ENCODE measurements around the gene SNAI3.

SNAI3 gene

DNA sequence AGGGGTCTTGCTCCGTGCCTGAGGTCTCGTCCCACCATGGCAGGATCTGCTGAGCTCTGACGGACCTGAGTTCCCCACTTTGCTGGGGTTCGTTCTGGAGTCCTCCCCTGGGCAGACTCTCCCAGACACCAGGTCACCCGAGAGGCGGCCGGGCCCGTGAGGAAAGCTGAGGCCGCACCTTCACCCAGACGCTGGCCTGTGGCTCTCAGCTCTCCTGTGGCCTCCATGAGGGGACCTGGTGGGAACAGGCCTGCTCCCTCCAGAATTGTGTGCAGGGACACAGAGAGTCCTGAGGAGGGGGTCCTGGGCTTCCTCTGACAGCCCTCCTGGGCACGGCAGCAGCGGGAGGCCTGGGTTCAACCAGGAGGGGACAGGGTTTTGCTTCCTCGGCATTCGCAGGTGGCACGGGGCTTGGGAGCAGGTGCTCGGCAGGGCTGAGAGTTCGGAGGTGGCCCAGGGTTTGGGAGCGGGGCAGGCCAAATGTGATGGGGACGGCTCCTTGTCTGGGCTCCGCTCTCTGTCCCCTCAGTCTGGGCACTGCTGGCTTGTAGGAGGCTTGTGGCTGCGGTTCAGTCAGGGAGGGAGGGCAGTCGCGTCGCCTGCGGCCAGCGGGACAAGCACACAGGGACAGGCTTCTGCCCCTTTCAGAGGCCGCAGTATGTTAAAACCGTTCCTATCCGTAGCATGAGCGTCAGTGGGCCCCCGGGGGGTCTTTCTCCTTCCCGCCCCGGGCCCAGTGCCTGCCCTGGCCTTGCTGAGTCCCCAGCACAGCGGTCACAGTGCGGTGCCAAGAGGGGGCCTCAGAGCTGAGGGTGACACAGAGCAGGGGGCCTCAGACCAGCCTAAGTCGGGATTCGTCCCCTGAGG lies 8.1 kb upstream of the SNAI3 start:
- Histone ChIP-seq H3K36me3 (ENCODE audit: control insufficient read depth, insufficient read depth, low read length) (peaks cover 27% of the 10 kb centered on the region), H3K9ac (ENCODE audit: low read depth, low read length) (no peak overlapping the region), H3K4me3 (ENCODE audit: low read depth, low read length) (no peak overlapping the region), H3K4me1 (ENCODE audit: control insufficient read depth, insufficient read depth, low read length) (no peaks in the 10 kb centered on the region), H3K9me3 (ENCODE audit: control insufficient read depth, insufficient read depth, low read length) (no peaks in the 10 kb centered on the region), H3K27me3 (ENCODE audit: control insufficient read depth, insufficient read depth, low read length) (no peaks in the 10 kb centered on the region), H3K27ac (ENCODE audit: low read depth, low read length) (no peak overlapping the region)

GRCh38 chr16:88693420-88694177 lies 7.3 kb upstream of the SNAI3 start:
- no peaks in the 10 kb centered on the region; the same call in 1 of the 2 replicates for H3K4me1 ChIP-seq (ENCODE audit: control insufficient read depth, insufficient read depth, low read length)
- H3K9me3 ChIP-seq (ENCODE audit: control insufficient read depth, insufficient read depth, low read length): no peaks in the 10 kb centered on the region
- no peak overlapping the region for H3K4me3 ChIP-seq (ENCODE audit: low read depth, low read length)
- H3K36me3 ChIP-seq (ENCODE audit: control insufficient read depth, insufficient read depth, low read length): peaks cover 19% of the 10 kb centered on the region
- H3K27ac ChIP-seq (ENCODE audit: low read depth, low read length): no peak overlapping the region
- H3K9ac ChIP-seq (ENCODE audit: low read depth, low read length): no peak overlapping the region
- H3K27me3 ChIP-seq (ENCODE audit: control insufficient read depth, insufficient read depth, low read length): no peaks in the 10 kb centered on the region

DNA sequence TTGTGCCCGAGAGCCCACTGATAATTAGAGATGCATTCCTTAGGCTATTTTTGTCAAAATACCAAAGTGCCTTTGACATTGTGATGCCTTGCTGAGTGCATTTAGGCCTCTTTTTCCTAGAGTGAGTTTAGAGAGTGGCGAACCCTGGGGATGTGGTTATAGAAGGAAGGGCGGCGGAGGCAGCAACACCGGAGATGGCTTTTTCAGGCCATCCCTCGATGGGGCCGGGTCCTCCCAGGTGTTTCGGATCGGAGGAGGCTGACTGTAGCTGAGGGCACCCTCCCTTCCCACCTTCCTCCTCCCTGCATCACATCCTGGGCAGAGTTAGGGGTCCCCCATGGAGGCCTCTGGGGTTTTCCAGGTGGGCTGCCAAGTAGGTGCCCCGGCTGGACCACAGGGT lies 6.6 kb upstream of the SNAI3 start:
- Histone ChIP-seq H3K27ac (ENCODE audit: low read depth, low read length) (no peak overlapping the region), H3K4me3 (ENCODE audit: low read depth, low read length) (no peak overlapping the region), H3K36me3 (ENCODE audit: control insufficient read depth, insufficient read depth, low read length) (peaks cover 14% of the 10 kb centered on the region), H3K27me3 (ENCODE audit: control insufficient read depth, insufficient read depth, low read length) (peaks cover 3% of the 10 kb centered on the region), H3K9me3 (ENCODE audit: control insufficient read depth, insufficient read depth, low read length) (no peaks in the 10 kb centered on the region), H3K9ac (ENCODE audit: low read depth, low read length) (no peak overlapping the region), H3K4me1 (ENCODE audit: control insufficient read depth, insufficient read depth, low read length) (peaks cover 6% of the 10 kb centered on the region)

DNA sequence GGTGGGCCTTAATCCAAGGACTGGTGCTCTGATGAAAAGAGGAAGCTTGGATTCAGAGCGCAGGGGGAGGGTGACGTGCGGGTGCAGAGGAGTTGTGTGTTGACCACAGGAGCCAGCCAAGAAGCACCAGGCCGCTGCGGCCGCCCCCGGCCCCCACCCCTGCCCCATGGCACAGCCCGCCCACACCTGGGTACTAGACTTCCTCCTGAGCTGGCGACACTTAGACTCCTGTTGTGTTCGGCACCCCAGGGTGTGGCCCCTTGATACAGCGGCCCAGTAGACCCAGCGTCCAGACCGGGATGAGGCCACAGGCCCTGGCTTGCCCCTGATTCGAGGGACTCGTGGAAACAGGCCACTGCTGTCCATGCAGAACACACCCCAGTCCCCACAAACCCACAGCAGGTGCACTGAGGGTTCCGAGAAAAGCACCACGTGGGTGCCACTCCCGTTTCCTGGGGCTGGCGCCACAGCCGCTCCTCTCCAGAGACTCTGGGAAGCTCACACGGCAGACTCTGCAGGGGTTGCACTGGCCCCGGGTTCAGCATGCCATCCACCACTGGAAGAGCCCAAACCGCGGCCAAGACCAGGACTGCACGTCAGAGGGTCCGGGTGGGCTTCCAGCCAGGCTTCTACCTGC lies 5.7 kb upstream of the SNAI3 start:
- peaks cover 8% of the 10 kb centered on the region for H3K4me1 ChIP-seq (ENCODE audit: control insufficient read depth, insufficient read depth, low read length)
- H3K27me3 ChIP-seq (ENCODE audit: control insufficient read depth, insufficient read depth, low read length): peaks cover 10% of the 10 kb centered on the region
- no peaks in the 10 kb centered on the region for H3K9me3 ChIP-seq (ENCODE audit: control insufficient read depth, insufficient read depth, low read length)
- H3K36me3 ChIP-seq (ENCODE audit: control insufficient read depth, insufficient read depth, low read length): peaks cover 6% of the 10 kb centered on the region; the same call in 1 of the 2 replicates
- H3K27ac ChIP-seq (ENCODE audit: low read depth, low read length): no peak overlapping the region
- H3K4me3 ChIP-seq (ENCODE audit: low read depth, low read length): no peak overlapping the region
- H3K9ac ChIP-seq (ENCODE audit: low read depth, low read length): no peak overlapping the region

GRCh38 chr16:88691129-88691813 lies 5.0 kb upstream of the SNAI3 start:
- no peak overlapping the region for H3K4me3 ChIP-seq (ENCODE audit: low read depth, low read length)
- H3K9ac ChIP-seq (ENCODE audit: low read depth, low read length): no peak overlapping the region
- no peaks in the 10 kb centered on the region for H3K9me3 ChIP-seq (ENCODE audit: control insufficient read depth, insufficient read depth, low read length)
- peaks cover 15% of the 10 kb centered on the region for H3K27me3 ChIP-seq (ENCODE audit: control insufficient read depth, insufficient read depth, low read length)
- H3K4me1 ChIP-seq (ENCODE audit: control insufficient read depth, insufficient read depth, low read length): peaks cover 13% of the 10 kb centered on the region
- no peak overlapping the region for H3K27ac ChIP-seq (ENCODE audit: low read depth, low read length)
- no peaks in the 10 kb centered on the region for H3K36me3 ChIP-seq (ENCODE audit: control insufficient read depth, insufficient read depth, low read length)

DNA sequence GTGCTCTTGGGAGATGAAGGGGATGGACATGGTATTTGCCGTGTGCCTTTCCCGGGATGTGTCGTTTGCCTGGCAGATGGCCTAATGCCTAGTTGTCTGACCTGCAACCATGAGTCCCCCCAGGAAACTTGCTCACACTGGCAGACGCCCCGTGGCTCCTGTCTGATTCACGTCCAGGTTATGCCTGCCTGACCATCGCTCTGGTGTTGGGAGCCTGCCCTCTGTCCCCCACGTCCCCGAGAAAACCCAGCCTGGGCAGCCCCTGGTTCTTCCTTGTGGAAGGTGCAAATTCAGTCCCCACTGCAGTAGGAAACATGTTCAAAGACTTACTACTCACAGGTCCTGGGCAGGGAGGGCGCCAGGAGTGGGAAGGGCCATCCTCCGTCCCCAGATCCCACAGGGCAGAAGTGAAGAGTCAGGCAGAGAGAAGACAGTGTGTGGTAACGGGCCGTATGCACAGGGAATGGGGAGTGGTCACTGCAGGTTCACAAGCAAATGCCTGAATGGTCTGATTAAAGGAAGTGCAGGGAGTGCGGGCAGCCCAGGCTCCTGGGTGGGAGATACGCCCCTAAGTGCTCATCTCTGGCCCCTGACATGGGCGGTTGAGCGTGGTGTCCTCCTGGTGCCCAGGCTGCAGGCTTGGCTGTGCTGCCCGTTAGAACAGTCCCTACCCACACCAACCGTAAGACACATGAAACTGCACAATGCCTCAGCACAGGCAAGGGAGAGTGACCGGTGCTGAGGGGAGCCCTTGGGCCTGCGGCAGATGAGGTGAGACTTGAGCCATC lies 4.2 kb upstream of the SNAI3 start:
- H3K4me3 ChIP-seq (ENCODE audit: low read depth, low read length): no peak overlapping the region
- peaks cover 14% of the 10 kb centered on the region for H3K4me1 ChIP-seq (ENCODE audit: control insufficient read depth, insufficient read depth, low read length)
- no peaks in the 10 kb centered on the region for H3K36me3 ChIP-seq (ENCODE audit: control insufficient read depth, insufficient read depth, low read length)
- peaks cover 17% of the 10 kb centered on the region for H3K27me3 ChIP-seq (ENCODE audit: control insufficient read depth, insufficient read depth, low read length)
- no peak overlapping the region for H3K9ac ChIP-seq (ENCODE audit: low read depth, low read length)
- H3K9me3 ChIP-seq (ENCODE audit: control insufficient read depth, insufficient read depth, low read length): no peaks in the 10 kb centered on the region
- H3K27ac ChIP-seq (ENCODE audit: low read depth, low read length): no peak overlapping the region

DNA sequence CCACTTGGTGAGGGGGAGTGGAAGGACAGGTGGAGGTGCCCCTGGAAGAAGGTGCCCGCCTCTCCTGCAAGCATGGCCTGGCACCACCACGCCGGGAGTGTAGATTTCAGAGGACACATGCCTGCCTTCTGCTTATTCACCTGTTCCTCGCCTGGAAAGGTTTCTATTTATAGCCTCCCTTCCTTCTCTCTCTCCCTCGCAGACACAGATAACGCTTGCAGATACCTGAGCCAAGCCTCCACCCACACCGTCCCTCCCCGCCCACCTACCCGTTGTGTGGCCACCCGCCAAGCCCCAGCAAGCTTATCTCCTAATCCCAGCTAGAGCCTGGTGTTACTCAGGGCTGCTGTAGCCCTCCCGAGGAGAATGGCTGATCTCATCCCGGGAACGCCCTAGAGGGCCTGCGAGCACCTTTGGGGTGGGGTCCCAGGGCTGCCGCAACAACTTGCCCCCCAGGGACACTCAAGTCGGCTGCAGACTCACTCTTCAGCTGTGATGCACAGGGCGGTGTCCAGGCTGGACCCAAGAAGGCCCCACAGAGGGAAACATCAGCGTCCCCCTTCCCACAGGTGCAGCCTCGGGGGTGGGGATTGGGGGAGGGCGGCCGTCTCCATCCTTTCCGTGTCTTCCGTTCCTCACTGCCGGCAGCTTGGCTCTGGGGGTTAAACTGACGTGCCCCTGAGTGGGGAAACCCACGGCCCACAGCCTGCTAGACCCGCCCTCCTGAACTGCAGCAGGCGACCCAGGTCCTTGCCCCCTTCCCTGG lies 1.9 kb upstream of the SNAI3 start:
- no peaks in the 10 kb centered on the region for H3K9me3 ChIP-seq (ENCODE audit: control insufficient read depth, insufficient read depth, low read length)
- H3K9ac ChIP-seq (ENCODE audit: low read depth, low read length): no peak overlapping the region
- H3K4me1 ChIP-seq (ENCODE audit: control insufficient read depth, insufficient read depth, low read length): peaks cover 24% of the 10 kb centered on the region
- H3K4me3 ChIP-seq (ENCODE audit: low read depth, low read length): no peak overlapping the region
- no peaks in the 10 kb centered on the region for H3K36me3 ChIP-seq (ENCODE audit: control insufficient read depth, insufficient read depth, low read length)
- no peak overlapping the region for H3K27ac ChIP-seq (ENCODE audit: low read depth, low read length)
- H3K27me3 ChIP-seq (ENCODE audit: control insufficient read depth, insufficient read depth, low read length): peaks cover 25% of the 10 kb centered on the region

DNA sequence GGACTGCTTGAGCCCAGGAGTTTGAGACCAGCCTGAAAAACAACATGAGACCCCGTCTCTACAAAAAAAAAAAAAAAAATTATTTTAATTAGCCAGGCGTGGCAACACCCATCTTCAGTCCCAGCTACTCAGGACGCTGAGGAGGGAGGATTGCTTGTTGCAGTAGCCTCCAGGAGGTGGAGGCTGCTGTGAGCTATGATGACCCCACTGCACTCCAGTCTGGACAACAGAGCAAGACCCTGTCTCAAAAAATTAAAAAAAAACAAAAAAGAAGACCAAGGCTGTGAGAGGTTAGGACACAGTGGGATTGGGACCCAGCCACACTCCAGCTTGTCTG lies 1.3 kb upstream of the SNAI3 start:
- Histone ChIP-seq H3K27ac (ENCODE audit: low read depth, low read length) (no peak overlapping the region), H3K9me3 (ENCODE audit: control insufficient read depth, insufficient read depth, low read length) (no peaks in the 10 kb centered on the region), H3K36me3 (ENCODE audit: control insufficient read depth, insufficient read depth, low read length) (no peaks in the 10 kb centered on the region), H3K27me3 (ENCODE audit: control insufficient read depth, insufficient read depth, low read length) (peaks cover 25% of the 10 kb centered on the region), H3K4me1 (ENCODE audit: control insufficient read depth, insufficient read depth, low read length) (peaks cover 24% of the 10 kb centered on the region), H3K9ac (ENCODE audit: low read depth, low read length) (no peak overlapping the region), H3K4me3 (ENCODE audit: low read depth, low read length) (no peak overlapping the region)

DNA sequence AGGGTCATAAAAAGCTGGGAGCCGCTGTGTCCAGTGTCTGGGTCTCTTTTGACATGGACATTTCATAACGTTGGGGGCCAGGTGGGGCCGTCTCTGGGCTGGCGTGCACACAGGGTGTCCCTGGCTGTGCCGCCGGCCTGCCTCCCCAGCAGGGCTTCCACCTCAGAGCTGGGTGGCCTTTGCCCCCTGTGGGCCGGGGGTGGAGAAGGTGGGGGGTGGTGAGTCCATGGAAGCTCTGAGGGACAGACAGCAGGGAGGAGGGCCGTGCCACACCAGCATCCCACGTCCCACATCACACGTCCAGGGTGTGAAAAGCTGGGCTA lies 908 bp upstream of the SNAI3 start:
- peaks cover 25% of the 10 kb centered on the region for H3K27me3 ChIP-seq (ENCODE audit: control insufficient read depth, insufficient read depth, low read length)
- no peak overlapping the region for H3K9ac ChIP-seq (ENCODE audit: low read depth, low read length)
- no peaks in the 10 kb centered on the region for H3K9me3 ChIP-seq (ENCODE audit: control insufficient read depth, insufficient read depth, low read length)
- H3K4me3 ChIP-seq (ENCODE audit: low read depth, low read length): no peak overlapping the region
- H3K36me3 ChIP-seq (ENCODE audit: control insufficient read depth, insufficient read depth, low read length): no peaks in the 10 kb centered on the region
- peaks cover 24% of the 10 kb centered on the region for H3K4me1 ChIP-seq (ENCODE audit: control insufficient read depth, insufficient read depth, low read length)
- no peak overlapping the region for H3K27ac ChIP-seq (ENCODE audit: low read depth, low read length)

DNA sequence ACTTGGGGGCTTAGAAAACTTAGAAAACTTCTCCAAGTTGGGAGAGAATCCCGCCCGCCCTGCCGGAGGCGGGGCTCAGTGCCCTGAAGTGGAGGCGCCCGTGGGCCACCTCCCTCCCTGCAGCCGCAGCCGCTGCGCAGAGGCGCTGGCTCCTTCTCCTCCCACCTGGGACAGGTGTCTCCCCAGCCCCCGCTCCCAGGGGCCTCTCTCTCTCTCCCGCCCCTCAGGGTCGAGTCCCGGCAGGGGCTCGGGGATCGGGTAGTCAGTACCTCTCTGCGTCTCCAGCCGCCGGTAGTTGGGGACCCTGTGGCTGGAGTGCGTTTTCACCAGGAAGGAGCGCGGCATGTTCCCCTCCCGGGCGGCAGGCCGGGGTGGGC lies 257 bp downstream of the SNAI3 start:
- H3K27ac ChIP-seq (ENCODE audit: low read depth, low read length): no peak overlapping the region
- H3K4me1 ChIP-seq (ENCODE audit: control insufficient read depth, insufficient read depth, low read length): peaks cover 24% of the 10 kb centered on the region
- H3K36me3 ChIP-seq (ENCODE audit: control insufficient read depth, insufficient read depth, low read length): no peaks in the 10 kb centered on the region
- H3K27me3 ChIP-seq (ENCODE audit: control insufficient read depth, insufficient read depth, low read length): peaks cover 25% of the 10 kb centered on the region
- H3K4me3 ChIP-seq (ENCODE audit: low read depth, low read length): peak overlapping the region; percentile 87
- H3K9ac ChIP-seq (ENCODE audit: low read depth, low read length): 0 out of 2 replicates have a peak overlapping the region, but pooled peaks have one; percentile 30
- no peaks in the 10 kb centered on the region for H3K9me3 ChIP-seq (ENCODE audit: control insufficient read depth, insufficient read depth, low read length)

All from HUES48 (cell line).